LHCN-M2 (cell line): ENCODE measurements around the gene LPP. TPM values are rescaled to one million over a fixed set of nuclear protein-coding genes. Genes with fewer than 3 reads are reported as not detected.
A peak's percentile ranks its signal among the peaks of the same experiment; 100 is the strongest.
"Not testable (repeated sequence)": the region's sequence is repeated elsewhere in the genome, so short reads cannot be mapped to it uniquely, and the experiment has no call there.

ENCODE experiments used
- DNase-seq: peaks from one replicate; pipeline ENCODE4 v3.0.0-alpha.2; 2012; ENCODE audit warnings: low read depth
- total RNA-seq: library from RNA; depleted of rRNA; stranded (reverse); fragments of >200 nt; gene quantifications from 2 replicates; pipeline ENCODE4 v1.2.3, GENCODE V29; 2014

The LPP gene
- total RNA-seq, 1 experiment from 2014 or later = 39.7 TPM

DNA sequence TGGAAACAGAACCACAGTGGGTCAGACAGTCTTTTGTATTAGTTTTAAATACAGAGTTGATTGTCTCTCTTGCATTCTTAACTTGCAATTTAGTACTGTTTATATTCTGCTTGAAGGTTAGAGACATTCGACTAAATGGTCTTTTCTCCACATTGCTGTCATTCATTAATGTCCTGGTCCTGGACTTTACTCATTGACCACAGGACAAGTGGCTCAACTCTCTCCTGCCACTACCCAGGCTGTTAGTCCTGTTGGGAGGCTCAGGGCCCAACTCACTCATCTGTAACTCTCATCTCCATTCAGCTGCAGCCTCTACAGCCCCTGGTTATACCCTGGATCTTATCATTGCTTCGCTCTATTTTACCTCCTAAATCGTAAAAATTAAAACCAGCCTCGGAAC, 427.4 kb downstream of the LPP start:
- DNase-seq = no peak

DNA sequence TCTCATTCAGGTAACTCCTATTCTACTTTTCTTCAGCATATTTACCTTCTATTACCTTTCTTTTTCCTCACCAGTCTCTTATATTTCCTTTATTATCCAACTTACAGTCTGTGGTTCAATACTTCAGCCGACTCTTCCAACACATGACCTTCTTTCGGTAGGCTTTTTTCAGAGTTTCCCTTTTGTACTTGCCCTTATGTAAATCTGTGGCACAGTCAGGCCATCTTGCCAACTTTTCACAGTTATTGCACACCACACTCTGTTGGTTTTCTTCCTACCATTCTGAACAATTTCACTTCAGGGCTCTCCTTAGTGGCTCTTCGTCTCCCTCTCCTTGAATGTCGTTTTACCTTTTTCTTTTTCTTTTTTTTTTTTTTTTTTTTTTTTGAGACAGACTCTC, 427.8 kb downstream of the LPP start:
- DNase-seq = no peak

DNA sequence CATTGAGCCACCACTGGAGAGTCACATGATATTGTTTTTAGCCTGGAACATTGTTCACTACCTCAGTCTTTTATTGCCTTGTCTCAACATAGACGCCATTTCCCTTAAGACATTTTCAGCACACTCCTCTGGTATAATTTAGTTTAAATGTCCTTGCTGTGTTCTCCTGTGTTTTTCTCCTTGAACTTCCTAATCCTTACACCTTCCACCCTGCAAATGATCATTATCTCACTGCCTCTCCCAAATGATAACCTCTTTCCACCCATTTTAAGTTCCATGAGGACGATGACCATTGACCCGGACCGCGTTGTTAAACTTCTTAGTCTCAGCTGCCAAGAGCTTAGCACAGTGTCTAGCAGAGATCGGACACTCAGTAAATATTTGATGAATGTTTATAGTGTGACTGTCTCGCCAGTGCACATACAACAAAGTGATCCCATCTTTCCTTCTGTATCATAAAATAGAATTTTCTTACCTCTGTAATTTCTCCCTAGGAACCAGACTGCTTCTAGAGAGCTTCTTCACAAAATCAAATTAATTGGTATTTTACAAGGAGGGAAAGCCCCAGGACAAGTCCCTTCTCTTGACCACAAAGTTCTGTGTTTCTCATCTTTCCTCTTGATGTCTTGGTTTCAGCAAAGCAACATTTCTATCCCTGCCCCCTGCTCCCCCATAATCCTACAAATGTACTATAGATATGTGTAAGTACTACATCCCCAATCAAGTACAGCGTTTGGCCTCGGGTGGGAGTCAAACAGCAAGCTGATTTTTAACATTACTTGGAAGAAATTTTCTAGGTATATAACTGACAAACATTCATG, 429.6 kb downstream of the LPP start:
- no peak for DNase-seq

DNA sequence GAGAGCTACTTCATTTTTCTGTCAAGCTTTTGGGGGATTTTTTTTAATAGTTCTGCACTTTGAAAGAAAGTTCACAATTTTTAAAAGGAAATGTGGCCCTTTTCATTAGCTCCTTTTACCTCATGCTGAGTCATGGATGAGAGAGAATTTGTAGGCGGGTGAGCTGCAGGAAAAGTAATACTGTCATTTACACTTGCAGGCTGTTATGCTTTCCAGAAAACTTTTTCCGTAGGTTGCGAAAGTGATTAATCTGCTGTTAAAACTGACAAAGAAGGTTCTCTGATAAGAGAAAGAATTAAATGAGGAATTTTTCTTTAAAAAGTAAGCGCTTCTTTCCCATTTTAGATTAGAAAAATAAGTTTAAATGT, 430.2 kb downstream of the LPP start:
- DNase-seq = peak; percentile 82

DNA sequence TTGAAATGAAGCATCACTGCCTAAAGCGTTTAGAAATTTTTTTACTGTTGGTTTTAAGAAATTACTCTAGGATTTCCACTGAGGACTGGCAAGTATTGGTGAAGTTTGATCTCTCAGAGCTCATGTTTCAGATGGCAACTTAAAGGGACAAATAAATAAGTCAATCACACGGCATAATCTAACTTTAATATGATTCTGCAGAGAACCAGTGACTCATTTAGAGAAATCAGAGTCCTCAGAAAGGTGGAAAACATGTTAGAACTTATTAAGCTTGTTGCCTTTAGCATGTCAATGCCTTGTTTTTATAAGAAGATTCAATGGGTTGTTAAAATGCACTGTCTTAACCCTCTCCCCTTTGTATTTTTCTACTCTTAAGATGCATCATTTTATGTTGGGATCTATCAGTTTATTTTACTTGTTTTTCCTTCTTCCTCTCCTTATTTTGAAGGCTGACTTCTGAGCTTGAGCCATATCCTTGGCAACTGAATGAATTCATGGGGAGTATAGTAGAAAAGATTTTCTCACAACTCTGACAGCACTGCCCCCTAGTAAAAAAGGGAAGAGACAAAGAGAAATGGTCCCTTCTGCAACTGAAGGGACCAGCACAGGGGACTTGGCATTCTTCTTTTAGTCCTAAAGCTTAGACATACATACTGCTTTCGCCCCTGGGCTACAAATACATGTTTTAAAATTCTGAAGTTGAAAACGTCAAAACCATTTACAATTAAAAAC, 431.2 kb downstream of the LPP start:
- DNase-seq = peak; percentile 56

DNA sequence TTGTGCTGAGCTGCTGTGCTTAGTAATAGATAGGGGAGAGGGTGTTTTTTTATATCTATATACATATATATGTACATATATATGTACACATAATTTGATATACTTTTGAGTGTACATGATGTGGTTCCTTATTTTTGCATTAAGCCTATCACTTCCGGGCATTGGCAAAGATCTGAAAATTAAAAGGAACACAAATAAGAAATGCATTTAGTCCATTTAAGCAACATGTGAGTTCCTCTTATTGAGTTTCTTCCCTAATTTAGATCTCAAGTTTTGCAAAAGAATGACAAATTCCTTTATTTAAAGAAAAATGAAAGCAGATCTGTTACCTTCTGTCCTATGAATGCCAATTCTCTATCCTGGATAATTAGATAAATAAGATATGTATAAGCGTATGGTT, 435.1 kb downstream of the LPP start:
- no peak for DNase-seq

DNA sequence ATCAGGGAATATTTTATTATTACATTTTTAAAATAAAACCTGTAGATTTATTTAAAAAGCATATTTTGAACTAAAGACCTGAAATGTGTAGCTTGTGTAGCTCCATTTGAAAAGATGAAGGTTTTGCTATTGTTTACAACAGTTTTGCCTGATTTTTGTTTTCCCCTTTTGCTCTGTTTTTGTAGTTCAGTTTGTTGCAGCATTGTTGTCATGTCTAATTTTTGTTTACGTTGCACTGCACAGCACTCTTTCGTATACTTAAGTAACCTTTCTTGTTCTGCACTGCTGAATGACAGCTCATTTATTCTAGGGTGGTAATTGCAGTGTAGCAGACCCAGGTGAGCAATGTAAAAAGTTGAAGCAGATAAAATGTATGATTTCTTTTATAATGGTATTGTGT, 435.8 kb downstream of the LPP start:
- no peak for DNase-seq

DNA sequence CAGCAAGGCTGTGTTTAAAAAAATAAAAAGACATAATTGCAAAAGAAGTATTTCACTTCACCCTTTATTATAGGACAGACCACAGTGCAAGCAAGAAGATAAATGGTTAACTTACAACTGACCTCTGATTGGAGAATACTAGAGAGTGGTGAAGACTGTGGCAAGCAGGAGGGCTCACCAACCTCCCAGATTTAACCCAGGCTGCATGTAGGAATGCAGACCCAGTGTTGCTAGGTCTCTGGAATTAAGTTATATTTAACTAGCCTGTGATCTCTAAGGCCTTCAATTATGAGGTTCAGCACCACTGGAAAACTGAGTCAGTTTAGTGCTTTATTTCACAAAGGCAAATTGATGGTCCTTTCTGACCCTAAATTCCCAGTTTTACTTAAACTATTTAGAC, 436.6 kb downstream of the LPP start:
- DNase-seq = no peak

DNA sequence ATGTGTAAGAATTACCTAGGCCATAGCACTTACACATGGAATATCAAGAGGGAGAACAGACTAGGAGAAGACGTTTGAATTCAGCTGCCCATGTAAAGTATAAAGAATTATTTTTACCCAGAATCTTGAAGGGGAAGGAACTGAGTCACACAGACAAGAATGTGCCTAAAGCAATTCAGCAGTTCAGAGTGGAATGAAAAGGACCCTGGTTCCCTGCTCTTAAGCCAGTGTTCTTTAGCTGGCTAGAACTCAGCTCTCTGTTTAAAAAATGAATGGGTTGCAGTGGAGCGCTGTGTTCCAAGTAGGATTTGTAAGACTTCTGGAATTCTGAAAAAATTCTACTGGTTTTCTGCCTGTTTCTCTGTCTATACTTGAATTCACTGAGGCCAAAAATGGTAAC, 440.2 kb downstream of the LPP start:
- peak; percentile 84 for DNase-seq

DNA sequence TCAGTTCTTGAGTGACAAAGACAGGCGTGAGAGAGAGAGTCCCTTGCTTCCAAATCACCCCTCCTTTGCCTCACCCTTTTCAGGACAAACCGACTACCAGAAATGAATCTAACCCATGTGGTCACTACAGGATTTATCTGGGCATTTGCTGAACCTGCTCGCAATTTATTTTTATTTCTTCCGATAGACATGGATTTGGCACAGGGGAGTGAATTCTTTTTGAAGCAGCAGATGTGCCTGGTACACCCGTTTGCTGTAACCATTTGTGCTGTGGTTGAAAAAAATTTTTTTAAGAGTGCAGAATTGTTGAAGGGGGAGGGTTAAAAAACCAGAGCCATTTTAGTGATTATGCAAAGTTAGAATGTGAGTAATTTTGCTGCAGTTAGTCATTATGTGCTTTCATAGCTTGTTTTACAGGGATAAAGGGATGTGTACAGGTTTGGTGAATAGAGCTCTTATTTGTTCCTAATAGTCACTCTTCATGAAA, 442.0 kb downstream of the LPP start:
- peak; percentile 98 for DNase-seq

DNA sequence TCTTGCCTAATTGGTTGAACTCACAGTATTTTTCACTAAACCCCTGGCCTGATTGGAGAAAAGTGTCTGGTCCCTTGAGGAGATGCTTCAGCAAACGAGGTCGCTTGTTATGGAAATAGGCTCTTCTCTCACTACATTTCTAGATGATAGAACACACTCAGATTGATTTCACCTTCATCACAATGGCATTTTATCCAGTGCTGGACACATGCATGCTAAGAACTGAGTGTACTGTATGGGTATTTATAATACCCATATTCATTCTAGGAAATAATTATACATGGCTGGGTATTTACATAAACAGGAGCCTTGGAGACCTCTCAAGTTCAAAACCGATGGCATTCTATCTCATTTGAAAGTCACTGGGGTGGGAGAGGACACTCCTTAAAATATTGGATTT, 444.9 kb downstream of the LPP start:
- DNase-seq = no peak

DNA sequence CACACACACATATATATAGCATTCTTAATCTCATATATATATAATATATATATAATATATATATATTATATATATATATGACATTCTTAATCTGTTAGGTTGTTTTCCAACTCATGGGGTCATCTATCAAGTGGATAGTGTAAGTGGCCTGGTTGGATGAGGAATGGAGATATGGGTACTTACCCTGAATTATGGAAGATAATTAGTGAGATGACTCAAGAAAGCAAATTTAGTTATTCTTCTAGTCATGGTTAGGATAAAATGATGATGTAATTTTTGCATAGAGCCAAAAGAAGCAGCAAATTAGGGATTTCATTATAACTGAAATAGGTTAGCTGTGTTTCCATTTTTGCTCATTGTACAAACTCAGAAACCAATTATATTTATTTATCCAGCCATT, 448.2 kb downstream of the LPP start:
- no peak for DNase-seq

DNA sequence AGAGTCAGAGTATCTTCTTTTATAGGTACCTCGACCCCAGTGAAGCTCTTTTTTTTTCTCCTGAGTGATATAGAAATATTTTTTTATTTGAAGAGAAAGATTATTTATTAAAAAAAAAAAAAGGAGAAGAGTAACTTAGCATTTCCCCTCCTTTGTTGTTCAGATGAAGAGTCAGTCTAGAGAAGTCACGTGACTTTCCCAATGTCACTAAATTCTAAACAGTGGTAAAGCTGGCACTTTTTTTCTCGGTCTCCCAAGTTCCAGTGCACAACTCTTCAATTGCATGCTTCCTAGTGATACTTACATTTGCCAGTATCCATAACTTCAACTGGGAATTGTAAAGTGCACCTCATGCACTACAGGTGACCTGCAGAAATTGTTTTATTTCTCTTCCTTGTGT, 448.7 kb downstream of the LPP start:
- no peak for DNase-seq

DNA sequence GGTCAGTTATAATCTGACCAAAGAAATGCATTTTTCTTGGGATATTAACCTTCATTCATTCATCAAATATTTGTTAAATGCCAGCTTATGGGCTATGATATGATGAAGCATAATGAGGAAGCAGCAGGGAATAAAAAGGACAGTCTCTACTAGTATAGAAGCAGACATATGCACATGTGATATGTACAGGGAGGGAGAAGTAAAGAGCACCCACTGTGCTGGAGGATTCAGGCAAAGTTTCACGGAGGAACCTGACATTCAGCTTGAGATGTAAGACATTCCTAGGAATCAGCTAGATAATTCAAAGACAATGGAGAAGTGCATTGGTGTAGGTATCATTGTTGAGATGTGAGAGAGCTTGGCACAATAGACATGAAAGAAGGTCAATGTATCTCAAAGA, 450.7 kb downstream of the LPP start:
- DNase-seq = no peak

DNA sequence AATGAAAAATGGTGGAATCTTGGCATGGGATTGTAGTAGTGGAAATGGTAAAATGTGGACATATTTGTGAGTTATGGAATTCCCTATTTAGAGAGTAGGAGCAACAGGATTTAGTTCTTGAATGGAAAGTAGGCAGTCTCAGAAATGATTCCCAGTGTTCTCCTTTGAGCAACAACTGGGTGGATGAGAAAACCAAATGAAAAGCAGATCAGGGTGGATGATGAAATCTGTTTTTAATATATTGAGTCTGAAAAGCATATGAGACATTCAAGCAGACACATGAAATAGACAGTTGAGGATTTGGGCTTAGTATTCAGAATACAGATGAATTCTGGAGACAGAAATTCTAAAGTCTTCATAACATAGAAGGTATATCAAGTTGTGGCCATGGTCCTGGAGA, 451.3 kb downstream of the LPP start:
- no peak for DNase-seq

DNA sequence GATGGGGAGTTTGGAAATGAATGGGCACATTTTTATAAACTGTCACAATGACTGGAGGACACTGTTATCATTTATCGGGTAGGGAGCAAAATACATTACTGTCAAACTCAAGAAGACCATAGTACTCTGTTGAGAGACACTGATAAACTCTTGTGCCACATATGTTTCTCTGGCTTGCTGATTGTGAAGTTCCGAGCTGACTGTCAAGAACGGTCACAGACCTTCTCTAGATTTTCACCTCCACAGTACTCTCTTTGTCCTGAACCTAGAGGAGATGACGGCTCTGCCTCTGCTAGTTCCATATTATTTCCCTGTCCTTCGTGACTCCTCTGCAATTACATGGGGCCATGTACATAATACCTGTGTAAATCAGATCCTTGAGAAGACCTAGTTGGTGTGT, 451.9 kb downstream of the LPP start:
- no peak for DNase-seq

DNA sequence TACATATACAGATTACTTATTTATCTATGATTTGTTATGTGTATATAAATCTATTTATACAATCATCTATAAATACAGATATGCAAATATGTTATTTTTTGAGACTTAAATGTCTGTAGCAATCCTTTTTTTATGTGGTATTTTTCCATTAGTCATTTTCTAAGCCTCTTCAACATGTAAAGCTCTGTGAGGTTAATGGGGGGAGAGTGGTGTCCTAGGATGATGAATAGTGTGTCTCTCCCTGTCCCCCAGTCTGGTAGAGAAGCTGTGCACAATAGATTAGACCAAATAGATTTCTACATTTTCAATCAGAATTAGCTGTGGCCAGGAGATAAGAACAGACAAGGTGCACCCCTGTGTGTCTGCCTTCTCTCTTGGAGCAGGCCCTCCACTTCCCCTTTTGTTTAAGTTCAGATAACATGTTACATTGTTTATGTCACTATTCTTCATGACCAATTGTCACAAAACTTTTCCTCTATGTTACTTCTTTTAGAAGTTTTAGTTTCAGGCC, 453.9 kb downstream of the LPP start:
- DNase-seq = no peak

DNA sequence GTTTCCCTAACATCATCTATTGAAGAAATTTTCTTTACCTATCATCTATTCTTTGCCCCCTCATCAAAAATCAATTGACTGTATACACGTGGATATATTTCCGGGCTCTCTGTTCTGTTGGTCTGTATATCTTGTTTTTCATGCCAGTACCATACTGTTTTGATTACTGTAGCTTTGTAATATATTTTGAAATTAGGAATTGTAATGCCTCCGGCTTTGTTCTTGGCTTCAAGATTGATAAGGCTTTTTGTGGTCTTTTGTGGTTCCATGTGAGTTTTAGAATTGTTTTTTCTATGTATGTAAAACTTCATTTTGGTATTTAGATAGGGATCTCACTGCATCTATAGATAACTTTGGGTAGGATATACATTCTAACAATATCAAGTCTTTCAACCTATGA, 454.4 kb downstream of the LPP start:
- DNase-seq = no peak

DNA sequence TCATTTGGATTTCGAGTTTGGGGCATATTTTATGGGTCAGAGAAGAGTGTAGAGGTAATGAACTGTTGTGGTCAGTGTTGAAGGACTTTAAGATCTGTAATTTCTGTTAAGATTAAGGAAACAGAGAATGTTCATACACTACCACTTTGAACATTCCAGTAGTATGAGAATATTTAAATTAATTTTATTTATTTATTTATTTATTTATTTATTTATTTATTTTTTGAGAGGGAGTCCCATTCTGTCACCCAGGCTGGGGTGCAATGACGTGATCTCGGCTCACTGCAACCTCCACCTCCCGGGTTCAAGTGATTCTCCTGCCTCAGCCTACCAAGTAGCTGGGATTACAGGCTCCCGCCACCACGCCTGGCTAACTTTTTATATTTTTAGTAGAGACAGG, 459.8 kb downstream of the LPP start:
- DNase-seq = not testable (repeated sequence)

DNA sequence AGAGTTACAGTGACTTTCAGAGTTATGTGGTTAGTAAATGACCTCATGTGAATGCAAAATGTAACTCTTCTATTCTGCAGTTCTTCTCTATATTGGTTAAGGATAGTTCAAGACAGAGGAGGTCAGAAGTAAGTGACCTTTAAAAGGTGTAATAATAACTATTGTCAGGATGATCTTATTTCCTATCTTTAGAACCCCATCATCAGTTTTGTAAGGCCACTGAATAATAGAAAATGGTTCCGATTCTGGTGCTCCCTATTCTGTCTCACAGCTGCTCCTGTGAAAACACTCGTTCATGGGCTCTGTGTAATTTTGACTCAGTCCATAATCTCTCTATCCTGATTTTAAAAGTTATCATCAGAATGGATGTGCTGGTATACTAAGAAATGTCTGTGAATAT, 463.3 kb downstream of the LPP start:
- no peak for DNase-seq

DNA sequence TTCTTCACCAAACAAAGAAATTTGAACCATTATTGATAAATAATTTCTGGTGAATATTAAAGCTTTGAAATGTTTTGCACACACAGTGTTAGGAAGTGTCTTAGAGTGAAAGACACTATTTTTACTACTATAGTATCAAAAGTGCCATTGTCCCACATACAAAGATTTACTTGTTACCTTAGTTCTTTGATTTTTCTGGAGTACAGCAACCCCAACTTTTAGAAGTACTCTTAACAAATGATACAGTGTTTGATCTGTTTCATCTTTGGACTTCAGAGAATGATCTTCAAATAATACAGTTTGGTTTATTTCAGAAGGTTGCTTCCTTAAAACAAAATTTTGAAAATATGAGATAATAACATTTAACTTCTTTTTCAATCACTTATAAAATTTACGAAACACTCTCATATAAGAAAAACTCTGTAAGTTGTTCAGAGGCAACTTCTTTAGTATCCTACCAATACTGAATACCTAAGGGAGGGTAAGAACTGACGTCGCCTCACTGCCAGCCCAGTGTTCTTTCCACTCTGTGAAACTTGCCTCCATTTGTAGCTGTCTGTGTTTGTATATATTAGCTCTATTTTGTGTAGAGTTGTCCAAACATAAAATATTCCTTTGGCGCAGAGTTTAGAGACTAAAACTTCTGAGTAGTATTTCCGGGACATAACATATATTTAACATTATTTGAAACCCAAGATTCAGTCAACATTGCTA, 464.2 kb downstream of the LPP start:
- no peak for DNase-seq

DNA sequence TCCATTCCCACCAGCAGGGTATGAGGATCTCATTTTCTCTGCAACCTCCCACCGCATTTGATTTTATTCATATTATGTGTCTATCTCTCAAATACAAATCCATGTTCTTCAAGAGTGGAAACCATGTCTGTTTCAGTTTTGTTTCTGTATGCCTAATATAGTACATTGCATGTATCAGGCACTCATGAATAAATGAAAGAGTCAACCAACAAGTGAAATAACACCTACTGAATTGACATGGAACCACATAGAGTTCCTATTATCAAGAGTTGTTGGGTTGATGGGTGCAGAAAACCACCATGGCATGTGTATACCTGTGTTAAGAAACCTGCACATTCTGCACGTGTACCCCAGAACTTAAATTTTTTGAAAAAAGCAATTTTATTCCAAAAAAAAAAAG, 466.8 kb downstream of the LPP start:
- no peak for DNase-seq
